OCI-LY1 (cell line): Measurements from ENCODE around the gene ANTXR1.

ENCODE experiments used
- H2AFZ ChIP-seq: fragments of 200-600 bp; sonication (generic), shearing (Covaris generic); 2 replicates; pipeline ENCODE4 v1.6.0; 2014; ENCODE audit warnings: antibody characterized with exemption, mild to moderate bottlenecking, low read length
- H3F3A ChIP-seq: fragments of 200-600 bp; sonication (generic), shearing (Covaris generic); 2 replicates; pipeline ENCODE4 v1.6.0; 2014; ENCODE audit warnings: mild to moderate bottlenecking, antibody characterized with exemption, low read length, moderate library complexity; ENCODE audit not compliant: insufficient read depth
- H3K27ac ChIP-seq: fragments of 200-600 bp; sonication (generic); 2 replicates; pipeline ENCODE4 v1.5.1; 2014; ENCODE audit warnings: low read length, mixed run types, mild to moderate bottlenecking, low read depth; ENCODE audit not compliant: poor library complexity, severe bottlenecking
- H3K27me3 ChIP-seq: fragments of 200-600 bp; sonication (generic); 2 replicates; pipeline ENCODE4 v1.6.0; 2014; ENCODE audit warnings: antibody characterized with exemption, mild to moderate bottlenecking, low read length, moderate library complexity; ENCODE audit not compliant: insufficient read depth
- H3K36me3 ChIP-seq: fragments of 200-600 bp; sonication (generic); 2 replicates; pipeline ENCODE4 v1.6.1; 2014; ENCODE audit warnings: mild to moderate bottlenecking, antibody characterized with exemption, low read length, moderate library complexity, mixed read lengths; ENCODE audit not compliant: insufficient read depth
- H3K4me1 ChIP-seq: fragments of 200-600 bp; sonication (generic); 2 replicates; pipeline ENCODE4 v1.5.1; 2014; ENCODE audit warnings: mild to moderate bottlenecking, low read length, moderate library complexity; ENCODE audit not compliant: insufficient read depth, severe bottlenecking
- H3K4me2 ChIP-seq: fragments of 200-600 bp; sonication (generic), shearing (Covaris generic); 2 replicates; pipeline ENCODE4 v1.6.1; 2014; ENCODE audit warnings: low read length
- H3K4me3 ChIP-seq: fragments of 200-600 bp; sonication (generic); 2 replicates; pipeline ENCODE4 v1.5.1; 2014; ENCODE audit warnings: low read length, low read depth, mild to moderate bottlenecking, mixed read lengths; ENCODE audit not compliant: poor library complexity, severe bottlenecking
- H3K79me2 ChIP-seq: fragments of 200-600 bp; shearing (Covaris generic); 2 replicates; pipeline ENCODE4 v1.6.1; 2016; ENCODE audit warnings: mixed run types, low read length, mixed read lengths; ENCODE audit not compliant: insufficient read depth
- H3K9ac ChIP-seq: fragments of 200-600 bp; sonication (generic), shearing (Covaris generic); 2 replicates; pipeline ENCODE4 v1.6.1; 2014; ENCODE audit warnings: mild to moderate bottlenecking, low read length, mixed read lengths
- H3K9me2 ChIP-seq: fragments of 200-600 bp; sonication (generic), shearing (Covaris generic); 2 replicates; pipeline ENCODE4 v1.6.1; 2014; ENCODE audit warnings: low read depth, mild to moderate bottlenecking, low read length, mixed read lengths
- H3K9me3 ChIP-seq: fragments of 200-600 bp; shearing (Covaris generic); 2 replicates; pipeline ENCODE4 v1.6.1; 2014; ENCODE audit warnings: low read length, mixed read lengths
- H4K20me1 ChIP-seq: fragments of 200-600 bp; sonication (generic), shearing (Covaris generic); 2 replicates; pipeline ENCODE4 v1.6.0; 2016; ENCODE audit warnings: mild to moderate bottlenecking, low read length; ENCODE audit not compliant: insufficient read depth
- CTCF ChIP-seq: fragments of 200-600 bp; sonication (generic), shearing (Covaris generic); IDR thresholded peaks from 2 replicates; pipeline ENCODE4 v1.5.1; 2017; ENCODE audit warnings: mild to moderate bottlenecking, antibody characterized with exemption, low read length, moderate library complexity, mixed read lengths
- EZH2 ChIP-seq: fragments of 200-600 bp; sonication (generic), shearing (Covaris generic); IDR thresholded peaks from 2 replicates; pipeline ENCODE4 v1.8.0; 2017; ENCODE audit warnings: borderline replicate concordance, mixed run types, mild to moderate bottlenecking, antibody characterized with exemption, low read length, moderate library complexity, mixed read lengths

The ANTXR1 gene

DNA sequence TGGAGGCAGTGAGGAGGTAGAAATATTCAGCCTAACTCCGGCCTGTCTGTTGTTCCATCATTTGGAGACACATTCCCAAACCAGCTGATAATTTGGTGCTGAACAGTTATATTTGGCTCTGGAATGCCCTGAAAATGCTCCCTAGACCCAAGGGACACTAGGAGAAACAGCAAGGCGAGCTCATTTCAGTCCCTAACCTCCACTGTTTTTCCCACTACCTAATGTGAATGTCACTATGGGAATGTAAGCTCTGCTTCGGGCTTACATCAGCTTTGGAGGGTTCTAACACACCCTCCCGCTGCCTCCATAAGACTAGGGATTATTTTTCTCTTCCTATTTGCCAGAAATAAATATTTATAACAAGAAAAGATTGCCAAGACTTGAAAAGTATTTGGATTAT lies 103.5 kb downstream of the ANTXR1 start:
- no peak overlapping the region for H3K4me3 ChIP-seq
- H3K79me2 ChIP-seq = no peaks in the 10 kb centered on the region
- H2AFZ ChIP-seq = no peak overlapping the region
- TF ChIP-seq CTCF (no peak), EZH2 (no peak)
- H3K4me2 ChIP-seq = no peak overlapping the region
- no peak overlapping the region for H3K27ac ChIP-seq
- no peak overlapping the region for H3K9ac ChIP-seq
- H3K9me2 ChIP-seq = no peaks in the 10 kb centered on the region
- H3K4me1 ChIP-seq = no peaks in the 10 kb centered on the region
- H3K27me3 ChIP-seq = no peaks in the 10 kb centered on the region
- no peaks in the 10 kb centered on the region for H3K36me3 ChIP-seq
- H3K9me3 ChIP-seq = no peaks in the 10 kb centered on the region
- no peaks in the 10 kb centered on the region for H4K20me1 ChIP-seq
- no peaks in the 10 kb centered on the region for H3F3A ChIP-seq

DNA sequence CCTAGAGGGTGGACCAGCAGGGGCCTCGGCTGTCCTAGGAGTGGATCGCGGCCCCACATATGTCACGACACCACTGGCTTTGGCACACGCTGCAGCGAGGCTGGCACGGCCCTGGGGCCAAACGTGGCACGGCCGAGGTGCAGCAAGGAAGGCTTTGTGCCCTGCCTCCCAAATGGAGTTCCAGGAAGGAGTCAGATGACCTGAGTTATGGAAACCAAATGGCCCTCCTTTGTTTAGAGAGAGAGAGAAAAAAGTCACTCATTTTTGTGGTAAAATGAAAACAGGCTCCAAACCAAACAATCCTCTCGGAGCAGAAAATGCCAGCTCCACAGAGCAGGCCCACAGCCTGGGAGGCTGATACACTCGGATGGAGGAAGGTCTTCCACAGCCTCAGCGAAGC lies 105.6 kb downstream of the ANTXR1 start:
- no peaks in the 10 kb centered on the region for H3K4me1 ChIP-seq
- H3K79me2 ChIP-seq = no peaks in the 10 kb centered on the region

GRCh38 chr2:69119104-69119894 lies 106.3 kb downstream of the ANTXR1 start:
- Histone ChIP-seq H3K9me3 (no peaks in the 10 kb centered on the region), H3K4me2 (no peak overlapping the region), H3K79me2 (no peaks in the 10 kb centered on the region), H3K9me2 (no peaks in the 10 kb centered on the region), H3K4me3 (no peak overlapping the region), H4K20me1 (no peaks in the 10 kb centered on the region), H3K27me3 (no peaks in the 10 kb centered on the region), H3K4me1 (no peaks in the 10 kb centered on the region), H3K36me3 (no peaks in the 10 kb centered on the region), H3F3A (no peaks in the 10 kb centered on the region), H2AFZ (no peak overlapping the region), H3K27ac (no peak overlapping the region), H3K9ac (no peak overlapping the region)
- TF ChIP-seq EZH2 = no peak
- TF ChIP-seq CTCF = no peak

More for the DNA sequence above, 105.6 kb downstream of the ANTXR1 start:
- no peak overlapping the region for H3K9ac ChIP-seq
- no peaks in the 10 kb centered on the region for H3K36me3 ChIP-seq
- H3K27me3 ChIP-seq = no peaks in the 10 kb centered on the region
- no peaks in the 10 kb centered on the region for H3F3A ChIP-seq
- no peaks in the 10 kb centered on the region for H3K9me2 ChIP-seq
- no peaks in the 10 kb centered on the region for H4K20me1 ChIP-seq
- H3K9me3 ChIP-seq = no peaks in the 10 kb centered on the region
- TF ChIP-seq EZH2 (no peak), CTCF (no peak)
- no peak overlapping the region for H3K4me2 ChIP-seq
- no peak overlapping the region for H3K4me3 ChIP-seq
- H3K27ac ChIP-seq = no peak overlapping the region
- no peak overlapping the region for H2AFZ ChIP-seq
